ENCODE results near the gene RFWD3. TPM values are rescaled to one million over a fixed set of nuclear protein-coding genes. Genes with fewer than 3 reads are reported as not detected.
"Not testable (repeated sequence)": the region's sequence is repeated elsewhere in the genome, so short reads cannot be mapped to it uniquely, and the experiment has no call there.

RFWD3 gene
- total RNA-seq, 1 donor from 2014 or later, result 30.5 TPM

- no peaks in the 10 kb centered on the region for H3K27me3 Mint-ChIP-seq (ENCODE audit: unreplicated experiment)
- no peaks in the 10 kb centered on the region for H3K36me3 Mint-ChIP-seq (ENCODE audit: unreplicated experiment)
Observed at GRCh38 chr16:74673876-74674275, 7.2 kb upstream of the RFWD3 start.

GRCh38 chr16:74668877-74669276 lies 2.2 kb upstream of the RFWD3 start:
- not testable (repeated sequence) for H3K9me3 Mint-ChIP-seq (ENCODE audit: unreplicated experiment); H3K27me3 Mint-ChIP-seq (ENCODE audit: unreplicated experiment); H3K4me3 Mint-ChIP-seq (ENCODE audit: unreplicated experiment); H3K4me1 Mint-ChIP-seq (ENCODE audit: low read depth, unreplicated experiment); H3K27ac Mint-ChIP-seq (ENCODE audit: unreplicated experiment); H3K36me3 Mint-ChIP-seq (ENCODE audit: unreplicated experiment); DNase-seq

More at GRCh38 chr16:74673876-74674275, 7.2 kb upstream of the RFWD3 start:
- H3K27ac Mint-ChIP-seq (ENCODE audit: unreplicated experiment), result no peak overlapping the region
- H3K4me3 Mint-ChIP-seq (ENCODE audit: unreplicated experiment), result no peak overlapping the region
- no peaks in the 10 kb centered on the region for H3K4me1 Mint-ChIP-seq (ENCODE audit: low read depth, unreplicated experiment)
- TF ChIP-seq CTCF (IDR thresholded peaks at IDR 0.05; ENCODE audit: partially characterized antibody, unreplicated experiment), result no peak
- no peak for DNase-seq
- no peaks in the 10 kb centered on the region for H3K9me3 Mint-ChIP-seq (ENCODE audit: unreplicated experiment)

- peaks cover 3% of the 10 kb centered on the region for H3K9me3 Mint-ChIP-seq (ENCODE audit: unreplicated experiment)
- no peaks in the 10 kb centered on the region for H3K27me3 Mint-ChIP-seq (ENCODE audit: unreplicated experiment)
- peaks cover 4% of the 10 kb centered on the region for H3K4me1 Mint-ChIP-seq (ENCODE audit: low read depth, unreplicated experiment)
- peak overlapping the region; percentile 96 for H3K4me3 Mint-ChIP-seq (ENCODE audit: unreplicated experiment)
- peak; percentile 35 for DNase-seq
- no peaks in the 10 kb centered on the region for H3K36me3 Mint-ChIP-seq (ENCODE audit: unreplicated experiment)
- TF ChIP-seq CTCF (IDR thresholded peaks at IDR 0.05; ENCODE audit: partially characterized antibody, unreplicated experiment), result no peak
- peak overlapping the region; percentile 69 for H3K27ac Mint-ChIP-seq (ENCODE audit: unreplicated experiment)
Observed at GRCh38 chr16:74667255-74667700, 601 bp upstream of the RFWD3 start.

- Mint-ChIP-seq H3K4me1 (ENCODE audit: low read depth, unreplicated experiment) (peaks cover 4% of the 10 kb centered on the region), H3K4me3 (ENCODE audit: unreplicated experiment) (peak overlapping the region; percentile 96), H3K27me3 (ENCODE audit: unreplicated experiment) (no peaks in the 10 kb centered on the region), H3K9me3 (ENCODE audit: unreplicated experiment) (peaks cover 3% of the 10 kb centered on the region), H3K27ac (ENCODE audit: unreplicated experiment) (no peak overlapping the region), H3K36me3 (ENCODE audit: unreplicated experiment) (no peaks in the 10 kb centered on the region)
- no peak for TF ChIP-seq CTCF (IDR thresholded peaks at IDR 0.05; ENCODE audit: partially characterized antibody, unreplicated experiment)
- no peak for DNase-seq
Observed at GRCh38 chr16:74666010-74666421, 661 bp downstream of the RFWD3 start.

GRCh38 chr16:74661064-74661463 lies 5.6 kb downstream of the RFWD3 start:
- Mint-ChIP-seq H3K27ac (ENCODE audit: unreplicated experiment) (no peak overlapping the region), H3K36me3 (ENCODE audit: unreplicated experiment) (no peaks in the 10 kb centered on the region), H3K4me1 (ENCODE audit: low read depth, unreplicated experiment) (no peaks in the 10 kb centered on the region), H3K27me3 (ENCODE audit: unreplicated experiment) (no peaks in the 10 kb centered on the region), H3K4me3 (ENCODE audit: unreplicated experiment) (no peak overlapping the region), H3K9me3 (ENCODE audit: unreplicated experiment) (no peaks in the 10 kb centered on the region)
- TF ChIP-seq CTCF (IDR thresholded peaks at IDR 0.05; ENCODE audit: partially characterized antibody, unreplicated experiment), result no peak
- no peak for DNase-seq

All from glutamatergic neuron (in vitro differentiated cells).